ENCODE measurements around the gene LUZP1. TPM values are rescaled to one million over a fixed set of nuclear protein-coding genes. Genes with fewer than 3 reads are reported as not detected.
A peak's percentile ranks its signal among the peaks of the same experiment; 100 is the strongest.

The LUZP1 gene
- total RNA-seq, 2 donors from 2014 or later = 43.5 to 49.4 TPM

- Mint-ChIP-seq H3K4me3 (no peak overlapping the region), H3K36me3 (ENCODE audit: low read depth) (peaks cover 5% of the 10 kb centered on the region), H3K27me3 (ENCODE audit: insufficient read depth) (no peaks in the 10 kb centered on the region), H3K4me1 (no peaks in the 10 kb centered on the region), H3K27ac (no peak overlapping the region), H3K9me3 (no peaks in the 10 kb centered on the region)
- Histone ChIP-seq H3K9ac (ENCODE audit: extremely low read depth, low read length, poor library complexity, severe bottlenecking) (no peak overlapping the region), H3K36me3 (ENCODE audit: control insufficient read depth, insufficient read depth, low read length) (no peaks in the 10 kb centered on the region), H3K4me1 (ENCODE audit: control insufficient read depth, insufficient read depth, low read length) (no peaks in the 10 kb centered on the region), H3K27me3 (ENCODE audit: control insufficient read depth, insufficient read depth, low read length, poor library complexity, severe bottlenecking) (no peaks in the 10 kb centered on the region), H3K27ac (ENCODE audit: low read depth, low read length) (no peak overlapping the region), H3K9me3 (ENCODE audit: control insufficient read depth, low read length) (no peaks in the 10 kb centered on the region), H3K4me3 (ENCODE audit: low read length) (no peak overlapping the region)
- no peak for TF ChIP-seq CTCF (conservative IDR thresholded peaks at IDR 0.05)
- DNase-seq = no peak
These were observed 38.8 kb downstream of the LUZP1 start for GRCh38 chr1:23129846-23130245.

GRCh38 chr1:23126801-23127200, 41.9 kb downstream of the LUZP1 start:
- DNase-seq = no peak
- TF ChIP-seq CTCF (conservative IDR thresholded peaks at IDR 0.05) = no peak
- no peaks in the 10 kb centered on the region for H3K9me3 Mint-ChIP-seq
- H3K36me3 ChIP-seq (ENCODE audit: control insufficient read depth, insufficient read depth, low read length) = no peaks in the 10 kb centered on the region
- H3K4me3 ChIP-seq (ENCODE audit: low read length) = no peak overlapping the region
- peaks cover 6% of the 10 kb centered on the region for H3K4me1 Mint-ChIP-seq
- H3K27me3 Mint-ChIP-seq (ENCODE audit: insufficient read depth) = no peaks in the 10 kb centered on the region
- H3K36me3 Mint-ChIP-seq (ENCODE audit: low read depth) = peaks cover 5% of the 10 kb centered on the region
- WGBS, 2 experiments (ENCODE audit: insufficient coverage in 1 of 2, insufficient read length in 1 of 2) = 96 to 100% methylated on average over 2 to 3 of the region's 3 CpGs
- H3K4me1 ChIP-seq (ENCODE audit: control insufficient read depth, insufficient read depth, low read length) = no peaks in the 10 kb centered on the region
- H3K27ac ChIP-seq (ENCODE audit: low read depth, low read length) = no peak overlapping the region
- H3K4me3 Mint-ChIP-seq = no peak overlapping the region
- H3K9ac ChIP-seq (ENCODE audit: extremely low read depth, low read length, poor library complexity, severe bottlenecking) = no peak overlapping the region
- H3K27me3 ChIP-seq (ENCODE audit: control insufficient read depth, insufficient read depth, low read length, poor library complexity, severe bottlenecking) = no peaks in the 10 kb centered on the region
- H3K9me3 ChIP-seq (ENCODE audit: control insufficient read depth, low read length) = no peaks in the 10 kb centered on the region
- H3K27ac Mint-ChIP-seq = no peak overlapping the region

- Histone ChIP-seq H3K9me3 (ENCODE audit: control insufficient read depth, low read length) (no peaks in the 10 kb centered on the region), H3K4me1 (ENCODE audit: control insufficient read depth, insufficient read depth, low read length) (no peaks in the 10 kb centered on the region), H3K36me3 (ENCODE audit: control insufficient read depth, insufficient read depth, low read length) (no peaks in the 10 kb centered on the region), H3K4me3 (ENCODE audit: low read length) (no peak overlapping the region), H3K27me3 (ENCODE audit: control insufficient read depth, insufficient read depth, low read length, poor library complexity, severe bottlenecking) (no peaks in the 10 kb centered on the region), H3K27ac (ENCODE audit: low read depth, low read length) (no peak overlapping the region), H3K9ac (ENCODE audit: extremely low read depth, low read length, poor library complexity, severe bottlenecking) (no peak overlapping the region)
- Mint-ChIP-seq H3K36me3 (ENCODE audit: low read depth) (peaks cover 5% of the 10 kb centered on the region), H3K9me3 (no peaks in the 10 kb centered on the region), H3K27me3 (ENCODE audit: insufficient read depth) (no peaks in the 10 kb centered on the region), H3K4me1 (peaks cover 6% of the 10 kb centered on the region), H3K27ac (peak overlapping the region; percentile 31), H3K4me3 (no peak overlapping the region)
- TF ChIP-seq CTCF (conservative IDR thresholded peaks at IDR 0.05) = no peak
- DNase-seq = no peak
- WGBS, 2 experiments (ENCODE audit: insufficient coverage in 1 of 2, insufficient read length in 1 of 2) = 100% methylated on average over 1 of the region's 1 CpG; no CpG with 5 or more reads in 1 of the 2 experiments
These were observed 42.5 kb downstream of the LUZP1 start for GRCh38 chr1:23126200-23126599.
